AG04450 (cell line): ENCODE results near the gene MPRIP. TPM values are rescaled to one million over a fixed set of nuclear protein-coding genes. Genes with fewer than 3 reads are reported as not detected.
A peak's percentile ranks its signal among the peaks of the same experiment; 100 is the strongest.

ENCODE experiments used
- CTCF ChIA-PET: fragments of 300-600, 350-600 bp; formaldehyde crosslinking; extraction: SDS; loops from one replicate; lab custom pipeline; 2022; ENCODE audit warnings: antibody characterized with exemption, inconsistent platforms; lab: Charles Lee
- POLR2A ChIA-PET: fragments of 350-600 bp; formaldehyde crosslinking; extraction: SDS; loops from one replicate; lab custom pipeline; 2021; ENCODE audit warnings: antibody characterized with exemption, inconsistent platforms; lab: Yijun Ruan, JAX
- DNase-seq: peaks from one replicate; pipeline ENCODE4 v3.0.0-alpha.2; 2011; ENCODE audit warnings: low read depth, low spot score
- H3K27ac ChIP-seq: one replicate; pipeline ENCODE4 v1.5.1; 2012; ENCODE audit warnings: low read depth, low read length, control low read depth
- H3K27me3 ChIP-seq: one replicate; pipeline ENCODE4 v1.6.0; 2012; ENCODE audit warnings: low read length; ENCODE audit not compliant: control insufficient read depth, insufficient read depth
- H3K4me3 ChIP-seq: 2 replicates; pipeline ENCODE4 v1.5.1; 2011; ENCODE audit warnings: mild to moderate bottlenecking, low read depth, low read length, control low read depth
- H3K9me3 ChIP-seq: 2 replicates; pipeline ENCODE4 v1.5.1; 2012; ENCODE audit warnings: low read length; ENCODE audit not compliant: control insufficient read depth, insufficient read depth
- polyA plus RNA-seq: library from polyadenylated mRNA; depleted of rRNA; stranded (reverse); fragments of >200 nt; gene quantifications from 2 replicates; pipeline ENCODE4 v1.2.3, GENCODE V29; 2011
- TF ChIP-seq, protein P1 (sequence below): IDR thresholded peaks from 2 replicates; pipeline ENCODE4 v1.5.1; 2011; ENCODE audit warnings: low read depth, low read length, control low read depth, inconsistent platforms

The MPRIP gene
- polyA plus RNA-seq, 1 experiment: 95.0 TPM

DNA sequence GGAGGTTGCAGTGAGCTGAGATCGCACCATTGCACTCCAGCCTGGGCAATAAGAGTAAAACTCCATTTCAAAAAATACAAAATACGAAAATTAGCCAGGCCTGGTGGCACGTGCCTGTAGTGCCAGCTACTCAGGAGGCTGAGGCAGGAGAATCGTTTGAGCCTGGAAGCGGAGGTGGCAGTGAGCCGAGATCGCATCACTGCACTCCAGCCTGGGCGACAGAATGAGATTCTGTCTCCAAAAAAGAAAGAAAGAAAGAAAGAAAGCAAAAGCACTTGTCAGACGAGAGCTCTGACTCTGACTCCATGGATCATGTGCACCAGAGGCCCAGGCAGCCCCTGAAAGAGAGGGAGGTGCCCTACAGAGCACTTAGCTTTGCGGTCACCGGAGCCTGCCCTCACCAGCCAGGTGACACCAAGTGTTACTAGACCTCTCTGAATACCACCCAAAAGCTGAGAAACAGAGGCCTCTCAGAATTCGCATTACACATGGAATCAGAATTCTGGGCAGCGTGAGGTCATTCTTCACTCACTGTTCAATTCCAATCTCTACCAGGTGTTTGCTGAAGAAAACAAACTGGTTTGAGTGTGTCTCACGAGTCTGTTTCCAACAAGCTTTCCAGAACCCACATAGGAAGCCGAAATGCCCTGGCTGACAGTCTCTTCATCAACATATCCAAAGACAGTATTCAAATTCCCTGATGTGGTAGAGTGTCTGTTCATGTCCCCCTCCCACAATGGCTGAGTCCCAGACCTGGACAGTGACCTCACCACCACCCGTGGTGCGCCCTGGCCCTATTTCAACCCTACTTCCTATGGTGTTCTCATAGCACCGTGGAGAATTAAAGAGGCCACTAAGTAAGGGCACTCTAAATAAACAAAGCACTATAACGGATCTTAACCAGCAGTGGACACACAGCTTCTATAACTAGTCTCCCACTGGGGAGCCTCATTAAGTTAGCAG lies 193.2 kb downstream of the MPRIP start:
- H3K27ac ChIP-seq: peak overlapping the region; percentile 70
- peak overlapping the region; percentile 98 for H3K4me3 ChIP-seq
- H3K27me3 ChIP-seq: no peaks in the 10 kb centered on the region
- ChIA-PET POLR2A (interaction anchor here (0.6 to 1.5 kb wide), 3 partner anchors 45 to 191 kb away, joined by 3 to 4 read pairs (median 4); no protein-coding TSS in a partner anchor), CTCF (interaction anchor here (0.7 kb wide), 1 partner anchor 85 kb away, joined by 3 read pairs; no protein-coding TSS in a partner anchor)
- H3K9me3 ChIP-seq: peaks cover 4% of the 10 kb centered on the region; the same call in 1 of the 2 replicates
- TF ChIP-seq, protein P1, sequence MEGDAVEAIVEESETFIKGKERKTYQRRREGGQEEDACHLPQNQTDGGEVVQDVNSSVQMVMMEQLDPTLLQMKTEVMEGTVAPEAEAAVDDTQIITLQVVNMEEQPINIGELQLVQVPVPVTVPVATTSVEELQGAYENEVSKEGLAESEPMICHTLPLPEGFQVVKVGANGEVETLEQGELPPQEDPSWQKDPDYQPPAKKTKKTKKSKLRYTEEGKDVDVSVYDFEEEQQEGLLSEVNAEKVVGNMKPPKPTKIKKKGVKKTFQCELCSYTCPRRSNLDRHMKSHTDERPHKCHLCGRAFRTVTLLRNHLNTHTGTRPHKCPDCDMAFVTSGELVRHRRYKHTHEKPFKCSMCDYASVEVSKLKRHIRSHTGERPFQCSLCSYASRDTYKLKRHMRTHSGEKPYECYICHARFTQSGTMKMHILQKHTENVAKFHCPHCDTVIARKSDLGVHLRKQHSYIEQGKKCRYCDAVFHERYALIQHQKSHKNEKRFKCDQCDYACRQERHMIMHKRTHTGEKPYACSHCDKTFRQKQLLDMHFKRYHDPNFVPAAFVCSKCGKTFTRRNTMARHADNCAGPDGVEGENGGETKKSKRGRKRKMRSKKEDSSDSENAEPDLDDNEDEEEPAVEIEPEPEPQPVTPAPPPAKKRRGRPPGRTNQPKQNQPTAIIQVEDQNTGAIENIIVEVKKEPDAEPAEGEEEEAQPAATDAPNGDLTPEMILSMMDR: no peak
- DNase-seq: no peak

DNA sequence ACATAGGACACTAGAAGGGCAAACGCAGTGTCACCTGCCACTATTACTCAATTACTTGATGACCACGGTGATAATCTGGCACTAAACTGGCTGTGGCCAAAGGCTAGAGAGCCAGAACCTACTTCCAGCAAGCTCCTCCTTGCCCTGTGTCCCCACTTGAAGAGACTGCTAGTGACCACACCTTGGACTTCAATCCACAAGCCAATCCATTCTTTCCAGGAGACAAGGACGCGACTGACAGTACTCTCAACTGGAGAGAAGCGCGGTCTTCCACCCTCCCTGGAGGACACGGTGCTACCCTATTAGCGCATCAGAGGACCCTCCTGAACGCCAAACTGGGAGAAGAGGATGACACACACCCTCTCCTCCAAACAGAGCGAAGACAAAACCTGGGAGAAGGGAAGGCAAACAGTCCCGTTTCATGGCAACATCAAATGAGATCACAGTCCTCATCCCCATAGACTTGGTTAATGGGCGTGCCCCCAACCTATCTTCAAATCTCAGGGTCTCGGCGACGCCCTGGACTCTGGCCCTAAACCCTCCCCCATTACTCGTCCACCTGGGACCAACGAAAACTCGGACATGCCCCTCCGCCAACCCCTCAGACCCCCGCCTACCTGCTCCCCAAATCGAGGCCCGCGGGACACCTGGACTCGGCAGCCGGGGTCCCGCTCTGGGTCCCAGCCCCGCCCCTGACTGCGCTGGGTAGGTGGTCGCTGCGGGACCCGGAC lies 194.2 kb downstream of the MPRIP start:
- Histone ChIP-seq H3K27me3 (no peaks in the 10 kb centered on the region), H3K4me3 (peak overlapping the region; percentile 98), H3K9me3 (peaks cover 4% of the 10 kb centered on the region; the same call in 1 of the 2 replicates), H3K27ac (peak overlapping the region; percentile 97)
- TF ChIP-seq, protein P1: no peak
- DNase-seq: no peak
- ChIA-PET CTCF (interaction anchor here (0.7 kb wide), 1 partner anchor 642 kb away, joined by 6 read pairs; no protein-coding TSS in a partner anchor), POLR2A (interaction anchor here (0.6 to 1.5 kb wide), 7 partner anchors 20 to 192 kb away, joined by 3 to 5 read pairs (median 4); no protein-coding TSS in a partner anchor)

DNA sequence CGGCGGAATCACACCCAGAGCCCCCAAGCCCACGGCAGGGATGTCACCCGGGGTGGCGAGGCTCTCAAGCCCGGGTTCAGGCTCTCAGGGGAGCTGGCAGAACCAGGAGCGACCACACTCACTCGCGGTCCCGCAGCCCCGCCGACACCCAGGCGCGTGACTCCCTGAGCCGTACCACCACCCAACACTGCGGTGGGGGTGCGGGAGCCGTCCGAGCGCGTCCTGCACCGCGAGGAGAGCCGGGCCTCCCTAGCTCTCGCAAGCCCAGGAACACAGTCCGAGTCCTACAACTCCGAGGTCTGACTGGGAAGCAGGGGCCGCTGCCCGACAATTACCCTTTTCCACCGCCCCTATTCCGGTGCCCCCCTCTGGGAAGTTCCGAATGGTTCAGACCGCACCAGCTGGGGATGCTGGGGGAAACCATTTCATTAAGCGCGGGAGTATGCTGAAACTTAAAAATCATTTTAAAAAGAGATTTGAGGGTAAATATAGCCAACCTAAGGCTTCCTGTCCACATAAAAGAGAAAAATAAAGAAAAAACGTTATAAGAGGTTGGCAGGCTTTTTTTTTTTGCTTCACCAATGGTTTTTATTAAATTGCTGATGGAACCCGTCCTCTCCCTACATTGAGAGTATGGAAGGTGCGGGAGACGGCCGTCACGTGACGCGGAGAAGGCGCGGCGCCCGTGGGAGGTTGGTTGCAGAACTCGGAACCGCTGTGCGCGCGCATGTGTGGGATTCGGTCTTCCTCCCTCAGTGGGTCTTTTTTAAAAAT lies 195.0 kb downstream of the MPRIP start, which contains the start of gene FLCN:
Gene FLCN (minus strand): TSS at position 143 of the 774 bp plus-strand sequence. CDS start 9,031 bp downstream, outside the sequence.
- Histone ChIP-seq H3K27ac (peak within 1 kb of the TSS; percentile 97), H3K27me3 (no peaks in the 10 kb centered on the region), H3K9me3 (peaks cover 4% of the 10 kb centered on the region; the same call in 1 of the 2 replicates), H3K4me3 (peak within 1 kb of the TSS; percentile 98)
- ChIA-PET POLR2A (interaction anchor here (0.7 to 1.3 kb wide), 6 partner anchors 19 to 684 kb away, joined by 3 to 5 read pairs (median 3); no protein-coding TSS in a partner anchor), CTCF (interaction anchor here (0.7 kb wide), 1 partner anchor 643 kb away, joined by 6 read pairs; no protein-coding TSS in a partner anchor)
- TF ChIP-seq, protein P1: no peak
- DNase-seq: peak; percentile 72

DNA sequence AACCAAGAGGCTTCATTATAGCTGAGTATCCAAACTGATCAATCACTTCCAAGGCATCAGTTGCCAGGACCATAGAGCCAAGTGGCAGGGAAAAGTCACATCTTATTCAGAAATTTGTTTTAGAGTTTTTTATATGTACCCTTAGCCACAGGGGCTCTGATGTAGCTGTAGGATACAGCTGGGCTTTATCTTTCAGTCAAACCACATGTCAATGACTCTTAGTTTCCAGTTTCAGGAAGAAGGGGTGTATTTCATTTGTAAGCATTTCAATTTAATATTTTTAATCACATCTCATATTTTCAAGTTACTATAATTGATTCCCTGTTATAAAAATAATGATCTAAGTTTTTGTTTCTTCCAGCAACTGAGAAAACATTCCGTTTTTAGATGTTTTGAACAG lies 197.6 kb downstream of the MPRIP start:
- H3K4me3 ChIP-seq: no peak overlapping the region
- DNase-seq: no peak
- H3K27me3 ChIP-seq: no peaks in the 10 kb centered on the region
- ChIA-PET CTCF (no interaction called here), POLR2A (no interaction called here)
- no peak overlapping the region for H3K27ac ChIP-seq
- peaks cover 4% of the 10 kb centered on the region; the same call in 1 of the 2 replicates for H3K9me3 ChIP-seq
- TF ChIP-seq, protein P1: no peak
